RKO (cell line): Measurements from ENCODE around the gene NDUFS2.

Experiments used
- DNase-seq: peaks from one replicate; pipeline ENCODE4 v3.0.0-alpha.2; 2016; ENCODE audit warnings: low spot score

NDUFS2 gene

DNA sequence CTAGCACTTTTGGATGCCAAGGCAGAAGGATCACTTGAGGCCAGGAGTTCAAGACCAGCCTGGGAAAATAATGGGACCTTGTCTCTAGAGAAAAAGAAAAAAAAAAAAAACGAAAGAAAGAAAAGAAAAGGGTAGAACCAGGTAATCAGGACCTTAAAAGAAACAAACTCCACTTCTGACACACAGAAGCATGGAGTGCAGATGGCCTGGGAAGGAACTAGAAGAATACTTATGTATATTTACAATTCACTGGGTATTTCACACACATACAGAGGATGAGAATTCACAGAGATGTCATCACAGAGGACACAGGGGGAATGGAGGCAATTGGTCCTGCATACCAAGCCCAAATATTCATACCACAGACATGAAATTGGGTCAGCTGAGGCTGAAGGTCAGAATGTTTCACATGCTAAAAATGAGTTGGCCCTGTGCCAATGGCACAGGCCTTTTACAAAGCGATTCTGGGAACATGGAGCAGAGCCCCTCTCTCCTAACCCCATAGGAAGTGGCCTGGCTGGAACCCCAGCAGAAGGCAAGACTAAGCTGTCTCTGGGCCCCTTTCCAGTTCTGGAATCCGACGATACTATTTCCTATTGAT is 29.3 kb upstream of the NDUFS2 start:
- no peak for DNase-seq

DNA sequence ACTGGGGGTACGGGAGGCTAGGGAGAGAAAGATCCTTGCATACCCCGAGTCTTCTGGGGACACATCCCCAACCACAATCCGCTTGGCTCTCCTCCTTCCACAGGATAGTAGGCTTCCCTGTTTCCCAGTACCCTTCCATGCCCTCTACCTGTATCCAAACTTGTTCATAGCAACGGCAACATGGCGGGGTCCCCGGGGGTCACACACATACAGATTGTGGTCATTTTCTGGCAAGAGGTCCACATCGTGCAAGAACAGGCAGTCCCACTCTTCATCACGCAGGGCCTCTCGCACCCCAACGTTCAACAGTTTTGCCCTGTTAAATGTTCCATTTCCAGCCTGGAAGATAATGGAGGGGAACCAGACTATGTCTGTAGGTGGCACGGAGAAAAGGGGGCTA is 28.5 kb upstream of the NDUFS2 start:
- no peak for DNase-seq

DNA sequence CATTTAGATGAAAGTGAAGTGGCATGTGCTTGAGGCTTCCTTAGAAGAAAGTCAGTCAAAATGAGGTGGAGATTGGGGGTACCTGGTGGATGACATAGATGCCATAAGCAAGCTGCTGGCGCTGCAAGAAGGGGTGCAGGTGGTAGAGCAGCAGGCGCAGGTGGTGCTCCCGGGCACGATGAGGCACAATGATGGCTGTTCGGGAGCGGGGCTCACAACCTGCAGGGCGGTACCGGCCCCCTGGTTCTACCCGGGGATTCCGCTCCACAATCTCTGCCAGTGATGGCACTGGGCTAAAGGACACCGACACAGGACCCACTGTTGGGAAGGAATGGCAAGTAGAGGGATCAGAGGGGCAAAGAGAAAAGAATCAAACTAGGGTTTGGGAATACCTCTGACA is 27.3 kb upstream of the NDUFS2 start:
- no peak for DNase-seq

DNA sequence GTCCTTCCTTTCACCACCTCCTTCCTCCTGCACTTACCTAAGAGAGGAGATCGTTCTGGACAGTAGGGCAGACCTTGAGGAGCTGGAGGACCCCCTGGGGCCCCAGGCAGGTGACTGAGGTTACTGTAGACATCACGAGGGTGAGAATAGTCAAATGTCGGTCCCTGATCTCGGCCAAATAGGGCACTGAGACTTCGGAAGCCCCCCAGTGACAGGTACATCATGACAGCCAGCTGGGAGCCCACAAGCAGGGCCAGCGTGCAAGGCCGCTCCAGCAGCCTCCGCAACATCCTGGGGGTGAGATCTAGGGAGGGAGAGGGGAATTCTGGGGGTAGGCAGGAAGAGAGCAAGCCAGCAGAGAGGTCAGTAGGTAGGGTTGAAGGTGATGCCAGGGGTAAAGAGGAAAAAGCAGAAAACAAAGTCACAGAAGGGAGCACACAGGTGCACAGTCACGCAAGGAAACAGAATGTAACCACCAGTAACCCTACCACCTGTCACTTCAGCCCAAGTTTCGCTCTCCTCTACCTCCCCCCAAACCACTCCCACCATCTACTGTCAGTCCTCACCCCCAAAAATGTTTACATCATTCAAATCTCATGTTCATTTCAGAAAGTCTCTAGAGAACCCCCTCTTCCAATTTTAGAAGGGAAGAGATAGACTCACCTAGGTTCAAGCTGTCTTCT is 26.3 kb upstream of the NDUFS2 start:
- no peak for DNase-seq

DNA sequence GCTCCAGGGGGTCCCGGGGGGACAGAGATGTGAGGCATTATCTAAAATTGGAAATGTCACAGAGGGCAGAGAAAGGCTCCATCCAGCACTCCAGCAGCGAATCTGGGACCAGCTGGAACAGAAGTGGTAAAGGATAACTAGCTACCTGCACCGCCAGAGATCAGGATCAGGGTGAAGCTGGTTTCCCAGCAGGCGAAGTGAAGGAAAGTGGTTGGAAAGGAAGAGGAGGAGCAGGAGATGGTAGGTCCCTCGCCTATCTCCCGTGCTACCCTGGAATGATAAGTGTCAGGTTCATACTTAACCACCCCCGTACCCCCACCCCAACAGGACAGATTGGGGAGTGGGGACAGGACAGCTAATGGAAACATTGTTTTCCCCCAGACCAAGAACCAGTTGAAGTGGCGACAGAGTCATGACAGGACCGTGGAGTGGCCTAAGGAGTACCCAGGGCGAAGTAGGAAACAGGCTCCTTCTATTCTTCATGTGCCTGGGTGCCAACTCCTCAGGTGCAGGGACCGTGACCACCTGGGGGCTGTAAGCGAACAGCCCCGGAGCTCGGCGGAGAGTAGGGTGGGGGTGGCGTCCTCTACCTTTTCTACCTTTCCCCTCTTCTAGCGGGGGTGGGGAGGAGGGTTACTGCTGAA is 25.6 kb upstream of the NDUFS2 start:
- DNase-seq = no peak

DNA sequence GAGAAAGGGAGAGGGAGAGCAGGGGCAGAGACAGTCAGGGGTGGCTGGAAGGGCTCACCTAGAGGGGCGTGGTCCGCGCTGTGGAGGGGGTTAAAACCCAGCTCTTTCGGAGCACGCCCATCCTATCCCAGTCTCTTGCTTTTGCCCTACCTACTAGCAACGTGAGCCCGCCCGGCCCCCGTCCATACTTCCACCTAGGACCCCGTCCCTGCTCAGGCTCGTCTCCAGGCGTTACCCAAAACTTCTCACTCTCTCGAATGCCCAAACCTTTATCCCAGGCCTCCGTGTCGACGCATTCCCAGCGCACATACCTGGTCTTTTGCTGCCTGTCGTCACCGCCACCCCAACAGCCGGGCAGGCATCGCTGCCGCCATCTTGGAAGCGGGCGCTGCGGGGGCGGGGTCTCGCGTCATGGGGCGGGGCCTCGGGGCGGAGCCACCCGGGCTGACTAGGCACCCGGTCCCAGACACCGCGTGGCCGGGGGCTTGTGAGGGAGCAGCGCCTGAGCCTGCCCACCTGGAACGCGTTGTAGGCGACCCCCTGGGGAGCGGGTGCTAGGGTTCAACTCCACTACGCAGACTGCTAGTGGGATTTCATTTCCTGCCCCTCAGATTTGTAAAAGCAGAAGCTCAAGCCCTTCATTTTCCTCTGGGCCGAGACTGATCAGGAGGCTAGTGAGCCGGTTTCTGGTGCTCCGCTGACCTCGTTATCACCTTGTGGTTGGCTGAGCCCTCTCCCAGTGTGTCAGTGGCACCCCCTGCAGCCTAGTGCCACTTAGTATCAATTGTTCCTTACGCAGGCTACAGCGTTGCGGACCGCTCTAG is 24.8 kb upstream of the NDUFS2 start, which contains the start of gene B4GALT3:
Gene B4GALT3, minus strand, starts transcription at position 396 of the 824 bp plus-strand sequence. CDS start 1,447 bp downstream, outside the sequence.
- DNase-seq = peak; percentile 78

DNA sequence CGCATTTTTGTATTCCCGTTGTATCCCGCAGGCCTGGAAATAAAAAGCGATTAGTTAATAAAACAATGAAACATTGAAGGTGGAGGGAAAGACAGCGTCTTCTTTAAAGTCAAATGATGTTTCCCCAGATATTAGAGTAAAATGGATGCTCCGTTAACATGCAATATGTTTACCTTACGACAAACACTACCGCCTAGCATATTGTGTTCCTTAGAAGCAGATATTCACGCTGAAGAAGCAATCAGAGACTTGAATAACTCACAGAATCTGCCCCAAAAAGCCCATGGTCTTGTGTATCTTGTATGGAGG is 24.3 kb upstream of the NDUFS2 start:
- DNase-seq = no peak

DNA sequence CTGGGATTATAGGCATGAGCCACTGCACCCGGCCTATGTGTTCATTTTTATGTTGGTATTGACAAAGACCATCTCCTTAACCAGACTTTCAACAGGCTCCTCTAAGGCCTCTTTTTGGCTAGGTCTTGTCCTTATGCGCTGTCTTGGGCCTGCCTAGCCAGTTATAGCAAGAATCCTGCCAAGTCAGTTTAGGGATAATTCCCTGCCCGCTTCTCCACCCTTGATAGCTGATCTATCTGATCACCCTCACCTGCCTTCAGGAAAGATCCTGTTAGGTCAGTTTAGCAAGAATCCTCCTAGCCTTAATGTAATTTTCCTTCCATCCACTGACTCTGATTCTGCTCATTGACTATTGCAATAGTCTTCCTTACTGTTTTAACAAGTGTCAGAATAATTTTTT is 22.5 kb upstream of the NDUFS2 start:
- no peak for DNase-seq

DNA sequence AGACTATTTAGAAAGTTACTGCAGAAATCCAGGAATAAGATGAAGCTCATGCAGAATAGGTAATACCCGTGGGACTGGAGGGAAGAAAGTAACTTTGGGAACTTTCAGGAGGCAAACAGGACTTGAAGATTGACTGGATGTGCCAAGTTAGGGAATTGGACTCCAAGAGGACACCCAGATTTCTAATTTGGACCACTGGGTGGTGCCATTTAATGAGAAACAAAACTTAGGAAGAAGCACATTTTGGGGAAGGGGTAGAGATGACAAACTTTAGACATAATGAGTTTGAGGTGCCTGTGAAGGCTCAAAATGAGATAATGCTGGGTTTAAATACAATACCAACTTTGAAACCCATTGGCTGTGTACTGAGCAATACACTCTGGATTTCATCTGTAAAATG is 21.5 kb upstream of the NDUFS2 start:
- no peak for DNase-seq

DNA sequence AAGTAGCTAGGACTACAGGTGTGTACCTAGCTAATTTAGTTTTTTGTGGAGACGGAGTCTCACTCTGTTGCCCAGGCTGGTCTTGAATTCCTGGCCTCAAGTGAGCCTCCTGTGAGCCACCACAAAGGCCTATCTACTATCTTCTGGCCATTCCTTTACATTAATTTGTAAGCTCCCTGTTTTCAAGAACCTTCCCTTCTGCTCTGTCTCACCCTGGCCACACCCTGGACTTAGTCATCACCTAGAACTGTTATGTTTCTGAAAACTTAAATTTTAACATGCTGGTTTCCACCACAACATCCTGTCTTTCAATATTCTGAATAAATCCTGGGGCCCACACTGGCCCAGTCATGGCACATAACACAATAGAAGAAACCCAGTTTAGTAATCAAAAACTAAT is 20.0 kb upstream of the NDUFS2 start:
- peak; percentile 39 for DNase-seq

DNA sequence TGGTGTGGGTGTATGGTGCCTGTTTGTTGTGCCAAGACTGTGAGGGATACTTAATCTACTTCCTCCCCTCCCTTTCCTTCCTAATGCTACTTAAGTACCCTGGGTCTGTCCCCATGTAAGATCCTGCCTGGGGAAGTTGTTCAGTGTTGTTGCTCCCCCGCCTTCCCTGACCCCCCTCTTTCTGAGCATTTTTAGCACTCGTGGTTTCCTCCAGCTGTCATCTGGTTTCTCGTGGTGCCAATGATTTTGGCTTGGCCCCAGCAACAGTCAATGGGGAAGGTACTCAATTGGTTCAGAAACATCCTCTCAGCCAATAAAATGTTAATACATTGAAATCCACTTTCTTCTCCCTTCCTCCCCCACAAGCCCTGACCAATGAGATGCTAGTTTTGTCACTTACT is 16.9 kb upstream of the NDUFS2 start:
- no peak for DNase-seq

DNA sequence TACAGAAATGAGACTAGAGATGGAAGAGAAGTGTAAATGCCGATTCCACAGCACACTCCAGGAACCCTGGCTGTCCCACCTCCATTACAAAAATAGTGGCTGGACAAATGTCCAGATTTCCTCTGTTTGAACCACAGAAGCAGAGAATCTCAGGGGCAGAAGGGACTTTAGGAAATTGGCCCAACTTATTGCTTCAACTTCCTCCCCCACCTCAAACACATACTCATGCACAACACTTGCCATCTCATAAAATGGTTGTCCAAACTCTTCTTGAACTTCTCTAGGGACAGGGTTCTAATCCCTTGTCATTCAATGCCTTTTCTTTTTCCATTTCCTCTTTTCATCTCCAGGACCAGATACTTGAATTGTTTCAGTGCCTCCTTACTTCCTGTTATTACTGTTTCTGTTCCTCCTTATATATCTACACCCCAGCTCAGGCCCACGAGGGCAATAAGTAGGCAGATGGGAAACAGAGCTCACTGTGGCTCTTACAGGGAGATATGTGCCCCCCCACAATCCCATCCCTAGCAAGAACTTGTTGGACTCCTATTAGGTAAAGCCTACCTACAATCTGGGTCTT is 16.3 kb upstream of the NDUFS2 start:
- no peak for DNase-seq

DNA sequence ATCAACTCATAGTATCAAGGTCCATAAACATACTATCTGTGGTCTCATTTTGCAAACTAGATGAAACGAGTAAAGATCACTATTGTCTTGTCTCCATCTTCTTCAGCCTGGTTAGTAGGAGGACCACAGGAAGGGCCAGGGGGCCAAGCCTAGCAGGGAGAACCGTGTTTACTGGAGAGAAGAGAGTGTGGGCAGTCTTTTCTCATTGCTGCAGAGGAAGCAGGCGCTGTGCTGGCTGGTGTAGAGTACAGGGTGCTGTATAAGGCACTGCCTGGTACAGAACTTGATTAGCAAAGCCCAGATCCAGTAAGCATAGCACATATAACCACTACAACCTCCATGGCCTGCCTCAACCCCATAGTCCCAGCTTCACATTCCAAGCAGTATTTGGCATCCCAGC is 14.9 kb upstream of the NDUFS2 start:
- DNase-seq = no peak

DNA sequence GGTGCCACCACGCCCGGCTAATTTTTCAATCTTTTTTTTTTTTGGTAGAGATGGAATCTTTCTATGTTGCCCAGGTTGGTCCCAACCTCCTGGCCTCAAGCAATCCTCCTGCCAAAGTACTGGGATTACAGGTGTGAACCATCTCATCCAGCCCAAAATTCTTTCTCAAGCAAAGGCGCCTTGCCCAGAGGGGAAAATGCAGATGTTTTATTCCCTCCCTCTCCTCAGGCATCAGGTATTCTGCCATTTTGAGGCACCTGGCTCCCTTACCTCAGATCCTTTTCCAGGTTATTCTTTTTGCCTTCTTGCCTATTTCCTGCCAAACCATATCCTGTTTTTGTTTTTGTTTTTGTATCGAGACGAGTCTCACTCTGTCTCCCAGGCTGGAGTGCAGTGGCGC is 13.8 kb upstream of the NDUFS2 start:
- DNase-seq = no peak

DNA sequence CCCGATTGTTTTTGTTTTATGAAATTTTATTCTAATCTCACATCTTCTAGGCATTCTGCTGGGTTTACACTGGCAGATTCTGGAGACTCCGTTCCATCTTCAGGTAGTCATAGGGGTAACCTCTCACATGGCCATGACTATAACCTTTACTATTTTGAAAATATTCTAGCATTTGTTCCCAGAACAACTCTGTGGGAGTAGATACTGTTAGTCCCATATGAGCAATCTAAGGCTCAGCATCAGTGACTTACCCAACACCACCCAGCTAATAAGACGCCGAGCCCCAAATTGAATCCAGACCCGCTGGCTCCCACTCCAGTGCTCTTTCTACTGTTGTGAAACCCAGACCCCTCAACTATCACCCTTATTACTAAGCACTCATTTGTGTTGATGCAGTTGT is 13.1 kb upstream of the NDUFS2 start:
- no peak for DNase-seq

DNA sequence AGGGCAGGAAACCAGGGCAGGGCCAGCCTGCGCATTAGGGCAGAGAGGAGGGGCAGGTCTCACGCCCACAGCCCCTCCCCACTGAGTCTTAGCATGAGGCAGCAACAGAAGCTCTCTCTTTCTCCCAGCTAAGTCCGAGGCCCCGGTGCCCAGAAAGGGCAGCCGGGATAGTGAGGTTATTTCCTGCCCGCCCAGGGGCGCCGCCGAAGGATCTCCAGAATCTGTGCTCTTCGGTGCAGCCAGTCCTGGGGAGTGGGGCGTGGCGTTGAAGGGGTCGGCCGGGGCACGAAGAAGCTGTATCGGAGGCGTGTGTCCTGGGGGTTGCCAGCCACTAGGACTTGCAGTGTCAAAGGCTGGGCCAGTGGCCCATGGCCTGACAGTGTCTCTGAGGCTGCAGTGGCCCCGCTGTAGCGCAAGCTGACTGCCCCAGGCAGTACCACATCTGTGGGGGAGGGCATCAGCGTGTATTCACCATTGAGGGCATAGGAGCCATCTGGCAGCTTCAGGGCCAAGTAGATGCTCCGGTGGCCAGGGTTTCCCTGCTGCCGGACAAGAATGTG is 11.1 kb upstream of the NDUFS2 start:
- DNase-seq = no peak

DNA sequence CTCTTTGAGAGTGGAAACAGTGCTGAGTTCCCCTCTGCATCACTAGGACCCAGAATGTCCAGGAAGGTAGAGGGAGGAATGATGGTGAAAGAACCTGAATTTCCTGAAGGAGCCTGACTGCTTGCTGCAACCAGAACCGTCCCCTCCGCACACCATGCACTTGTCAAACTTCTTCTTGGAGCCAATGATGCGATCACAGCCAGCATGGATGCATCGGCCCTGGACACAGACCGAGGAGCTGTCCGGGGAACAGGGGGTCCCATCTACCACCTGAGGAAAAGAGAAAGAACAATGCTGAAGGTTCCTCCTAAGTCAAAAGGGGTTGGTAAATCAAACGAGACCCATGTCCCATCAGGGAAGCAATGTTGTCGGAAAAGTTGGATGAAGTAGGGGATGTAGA is 10.2 kb upstream of the NDUFS2 start:
- DNase-seq = no peak

DNA sequence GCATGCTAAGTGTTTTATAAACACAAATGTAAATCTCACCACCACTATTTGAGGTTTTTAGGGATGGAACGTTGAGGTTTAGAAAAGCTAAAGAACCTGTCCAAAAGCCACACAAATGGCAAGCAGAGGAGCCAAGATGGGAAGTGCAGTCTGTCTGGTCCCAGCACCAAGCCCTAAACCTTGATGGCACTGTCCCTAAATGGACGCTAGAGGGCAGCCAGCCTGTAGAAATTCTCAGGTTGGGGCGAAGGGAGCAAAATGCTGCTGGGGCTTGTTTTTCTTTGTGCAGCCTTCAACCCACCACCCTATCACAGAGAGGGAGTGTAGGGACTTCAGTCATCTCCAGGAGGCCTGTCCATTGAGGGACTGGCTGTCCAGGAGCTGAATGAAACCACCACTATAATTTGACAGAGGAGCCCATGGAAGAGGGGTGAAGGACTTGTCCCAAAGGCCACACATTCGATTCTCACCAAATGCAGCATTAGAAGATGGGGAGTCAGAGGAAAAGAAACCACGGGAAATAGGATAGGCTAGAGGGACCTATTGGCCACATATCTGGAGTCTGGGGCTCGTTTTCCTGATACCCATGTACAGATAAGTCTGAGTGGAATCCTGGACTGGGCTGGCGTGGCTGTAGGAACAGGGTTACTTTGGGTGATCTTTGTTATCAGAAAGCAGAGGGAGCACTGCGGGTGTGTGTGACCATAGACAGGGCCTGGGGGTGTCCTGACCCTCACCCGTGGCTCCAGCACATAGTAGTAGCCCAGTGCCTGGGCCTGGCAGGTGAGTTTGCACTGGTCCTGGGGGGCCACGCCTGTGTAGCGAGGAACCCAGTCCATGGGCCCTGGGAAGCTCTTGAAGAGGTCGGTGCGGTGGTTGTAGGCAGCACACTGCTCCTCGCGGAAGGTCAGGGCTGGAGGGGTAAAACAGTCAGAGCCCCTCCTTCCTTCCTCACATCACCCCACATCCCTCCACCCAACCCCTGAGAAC is 9.4 kb upstream of the NDUFS2 start:
- peak; percentile 78 for DNase-seq

DNA sequence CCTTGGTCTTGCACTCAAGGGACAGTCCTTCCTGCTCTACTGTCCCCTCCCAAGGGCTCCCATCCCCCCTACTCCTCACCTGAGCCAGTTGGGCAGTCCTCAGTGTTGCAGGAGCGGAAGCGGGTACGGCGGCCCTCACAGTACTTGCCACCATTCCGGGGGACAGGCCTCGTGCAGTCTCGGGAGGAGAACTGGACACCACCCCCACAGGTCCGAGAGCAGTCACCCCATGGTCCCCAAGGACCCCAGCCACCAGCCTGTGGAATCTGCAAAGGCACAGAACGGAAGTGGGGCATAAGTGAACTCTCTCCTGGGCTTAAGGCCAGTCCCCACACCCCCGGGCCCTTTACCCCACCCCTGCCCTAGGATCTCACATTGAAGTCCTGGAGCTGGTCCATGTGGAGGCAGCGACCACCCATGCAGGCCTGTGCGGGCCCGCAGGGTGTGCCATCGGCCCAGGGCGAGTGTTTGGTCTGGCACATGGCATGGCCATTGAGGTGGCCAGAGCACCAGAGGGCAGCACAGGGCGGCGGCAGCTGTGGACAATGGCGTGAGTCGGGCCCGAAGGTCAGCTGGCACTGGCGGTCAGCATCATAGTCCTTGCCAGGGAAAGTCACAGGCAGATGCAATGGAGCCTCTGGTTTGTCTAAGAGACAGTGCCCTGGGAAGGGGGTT is 8.5 kb upstream of the NDUFS2 start:
- DNase-seq = no peak

DNA sequence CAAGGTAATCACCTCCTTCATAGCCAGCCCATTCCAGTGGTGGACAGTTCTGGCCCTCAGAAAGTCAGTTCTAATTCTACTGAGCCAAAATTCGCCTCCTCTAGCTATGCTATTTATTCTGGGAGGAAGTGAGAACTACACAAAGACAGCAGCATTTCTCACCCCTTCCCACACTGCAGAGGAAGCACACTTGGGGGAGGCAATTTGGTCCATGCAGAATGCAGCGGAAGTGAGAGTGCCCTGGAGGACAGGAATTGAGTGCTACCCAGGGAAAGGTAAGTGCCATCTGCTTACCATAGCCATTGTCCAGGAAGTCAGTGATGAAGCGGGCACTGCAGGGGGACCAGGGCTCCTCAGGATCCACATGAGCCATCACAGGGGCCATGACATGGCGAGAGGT is 7.0 kb upstream of the NDUFS2 start:
- DNase-seq = no peak
